IMR-90 (cell line): ENCODE measurements around the gene NDUFC2. TPM values are rescaled to one million over a fixed set of nuclear protein-coding genes. Genes with fewer than 3 reads are reported as not detected.

ENCODE experiments used
- ATAC-seq: fragments of 200-7000 bp; cut with Tn5 transposase; 2 replicates; pipeline ENCODE4 v1.9.1; 2020; ENCODE audit warnings: low read depth, mild to moderate bottlenecking, moderate library complexity
- BruUV-seq: library from RNA; stranded (reverse); fragments of 400-500 nt; replicated peaks from 2 replicates; lab custom pipeline; 2021; lab: Mats Ljungman, UMichigan
- CTCF ChIA-PET: fragments of 300-600 bp; formaldehyde crosslinking; extraction: SDS; loops from one replicate; lab custom pipeline; 2021; ENCODE audit warnings: antibody characterized with exemption; lab: Yijun Ruan, JAX
- POLR2A ChIA-PET: fragments of 300-600 bp; sonication (Branson Sonifier 250); formaldehyde crosslinking; loops from one replicate; lab custom pipeline; 2022; ENCODE audit warnings: antibody characterized with exemption; ENCODE audit not compliant: unreplicated experiment; lab: Charles Lee
- DNase-seq: peaks from one replicate; pipeline ENCODE4 v3.0.0; 2013
- H2AFZ ChIP-seq: replicated peaks from 2 replicates; pipeline ENCODE3; 2013; ENCODE audit warnings: low read length, mild to moderate bottlenecking; ENCODE audit not compliant: poor library complexity
- H2AK5ac ChIP-seq: 2 replicates; pipeline ENCODE4 v1.6.1; 2013; ENCODE audit warnings: low read depth, low read length, inconsistent platforms
- H2AK9ac ChIP-seq: replicated peaks from 2 replicates; pipeline ENCODE3; 2013; ENCODE audit warnings: mild to moderate bottlenecking, low read depth, low read length, moderate library complexity; ENCODE audit not compliant: poor library complexity
- H2BK120ac ChIP-seq: 2 replicates; pipeline ENCODE4 v1.6.1; 2013; ENCODE audit warnings: low read depth, low read length, inconsistent platforms
- H2BK15ac ChIP-seq: 3 replicates; pipeline ENCODE4 v1.6.1; 2013; ENCODE audit warnings: low read depth, low read length, inconsistent platforms
- H2BK20ac ChIP-seq: 2 replicates; pipeline ENCODE4 v1.6.1; 2013; ENCODE audit warnings: low read depth, mild to moderate bottlenecking, inconsistent platforms, low read length, moderate library complexity
- H2BK5ac ChIP-seq: 2 replicates; pipeline ENCODE4 v1.6.1; 2013; ENCODE audit warnings: mild to moderate bottlenecking, low read depth, low read length, inconsistent platforms; ENCODE audit not compliant: poor library complexity, severe bottlenecking
- H3K14ac ChIP-seq: replicated peaks from 2 replicates; pipeline ENCODE4 v1.6.1; 2013; ENCODE audit warnings: low read depth, low read length, inconsistent platforms
- H3K18ac ChIP-seq: 2 replicates; pipeline ENCODE4 v1.6.1; 2013; ENCODE audit warnings: low read depth, low read length, control low read depth
- H3K23ac ChIP-seq: 2 replicates; pipeline ENCODE4 v1.6.1; 2013; ENCODE audit warnings: low read depth, low read length, inconsistent platforms
- H3K27ac ChIP-seq: 2 replicates; pipeline ENCODE4 v1.5.1; 2013; ENCODE audit warnings: mild to moderate bottlenecking, control low read depth, low read length; ENCODE audit not compliant: insufficient read depth
- H3K27me3 ChIP-seq: 2 replicates; pipeline ENCODE4 v1.6.1; 2013; ENCODE audit warnings: low read length; ENCODE audit not compliant: control insufficient read depth, insufficient read depth
- H3K36me3 ChIP-seq: 2 replicates; pipeline ENCODE4 v1.6.1; 2013; ENCODE audit warnings: low read length, mixed read lengths; ENCODE audit not compliant: control insufficient read depth, insufficient read depth
- H3K4ac ChIP-seq: 2 replicates; pipeline ENCODE4 v1.6.1; 2013; ENCODE audit warnings: low read depth, low read length, inconsistent platforms
- H3K4me1 ChIP-seq: 2 replicates; pipeline ENCODE4 v1.6.1; 2013; ENCODE audit warnings: low read length, mixed read lengths; ENCODE audit not compliant: control insufficient read depth, insufficient read depth
- H3K4me2 ChIP-seq: 2 replicates; pipeline ENCODE4 v1.6.1; 2013; ENCODE audit warnings: low read depth, mild to moderate bottlenecking, control low read depth, low read length, moderate library complexity
- H3K4me3 ChIP-seq: 2 replicates; pipeline ENCODE4 v1.5.1; 2013; ENCODE audit warnings: low read depth, mild to moderate bottlenecking, control low read depth, low read length, moderate library complexity; ENCODE audit not compliant: insufficient read depth
- H3K56ac ChIP-seq: 2 replicates; pipeline ENCODE4 v1.6.1; 2013; ENCODE audit warnings: low read length, inconsistent platforms; ENCODE audit not compliant: insufficient read depth; ENCODE audit errors: extremely low read depth
- H3K79me1 ChIP-seq, 2 experiments: 2 replicates each; pipeline ENCODE4 v1.6.1; 2013; ENCODE audit warnings: low read length in 2 of 2, inconsistent platforms in 1 of 2, low read depth in 1 of 2
- H3K9ac ChIP-seq: 2 replicates; pipeline ENCODE4 v1.6.1; 2013; ENCODE audit warnings: low read depth, low read length, control low read depth
- H3K9me1 ChIP-seq: 2 replicates; pipeline ENCODE4 v1.6.1; 2013; ENCODE audit warnings: low read length, inconsistent platforms; ENCODE audit not compliant: insufficient read depth
- H3K9me3 ChIP-seq: 2 replicates; pipeline ENCODE4 v1.6.1; 2013; ENCODE audit warnings: low read length; ENCODE audit not compliant: control insufficient read depth, insufficient read depth
- H4K20me1 ChIP-seq: 2 replicates; pipeline ENCODE4 v1.6.1; 2013; ENCODE audit warnings: low read length, inconsistent platforms; ENCODE audit not compliant: insufficient read depth
- H4K5ac ChIP-seq: 2 replicates; pipeline ENCODE4 v1.6.1; 2013; ENCODE audit warnings: mild to moderate bottlenecking, low read depth, low read length, control low read depth
- H4K8ac ChIP-seq, 2 experiments: 2 replicates each; pipeline ENCODE4 v1.6.1; 2013; ENCODE audit warnings: low read depth in 2 of 2, low read length in 2 of 2, control low read depth in 1 of 2, inconsistent platforms in 1 of 2
- H4K91ac ChIP-seq: 2 replicates; pipeline ENCODE4 v1.6.1; 2013; ENCODE audit warnings: low read depth, low read length, inconsistent platforms; ENCODE audit not compliant: insufficient read depth
- CEBPB ChIP-seq: IDR thresholded peaks from 2 replicates; pipeline ENCODE4 v1.6.1; 2012; ENCODE audit warnings: low read depth, low read length, improper control_type of control experiment
- CTCF ChIP-seq: conservative IDR thresholded peaks from 2 replicates; pipeline ENCODE4 v1.5.1; 2012; ENCODE audit warnings: mild to moderate bottlenecking, low read depth, low read length, improper control_type of control experiment
- WGBS, 2 experiments: methylation state at CpG; one replicate each; pipeline versions ENCODE4 v1.1.5 to v1.1.7; 2013; ENCODE audit warnings: missing lambda C conversion rate in 2 of 2; ENCODE audit not compliant: insufficient read length in 1 of 2; ENCODE audit errors: extremely low coverage in 2 of 2; 5-methylcytosine and 5-hydroxymethylcytosine counted together
- dilution Hi-C: fragments of 300-500 bp; cut with HindIII; formaldehyde crosslinking; loops from one replicate; pipeline ENCODE4 v1.14.3; 2018; ENCODE audit warnings: low sequenced_read_pairs; ENCODE audit not compliant: unreplicated experiment
- in situ Hi-C: fragments of 300-500 bp; cut with MboI; formaldehyde crosslinking; loops from 3 replicates; pipeline ENCODE4 v1.14.3; 2019; ENCODE audit warnings: low sequenced_read_pairs, inconsistent platforms, mixed read lengths
- intact Hi-C: fragments of 100-400 bp; cut with micrococcal nuclease; formaldehyde crosslinking; loops from 2 replicates; pipeline ENCODE4 v1.10.0; 2022
- polyA plus RNA-seq, 3 experiments: library from polyadenylated mRNA; depleted of rRNA; stranded (reverse); fragments of >200 nt; gene quantifications; 2 replicates each; pipeline ENCODE4 v1.2.3, GENCODE V29; 2012; ENCODE audit warnings: low replicate concordance in 1 of 3
- total RNA-seq: library from RNA; depleted of rRNA; stranded (reverse); fragments of >200 nt; gene quantifications from 2 replicates; pipeline ENCODE4 v1.2.3, GENCODE V29; 2012

The NDUFC2 gene
- total and polyA plus RNA-seq, 2 of the 4 experiments (the other 2 are of a cell fraction) = 146 to 340 TPM

- ATAC-seq (0 out of 2 replicates have a peak, but pooled peaks have one; percentile 21), DNase-seq (no peak)
- Histone ChIP-seq H4K20me1 (no peaks in the 10 kb centered on the region), H2BK120ac (no peak overlapping the region), H3K14ac (no peak overlapping the region), H4K8ac (no peak overlapping the region), H2AK5ac (no peak overlapping the region), H3K27me3 (no peaks in the 10 kb centered on the region), H3K36me3 (no peaks in the 10 kb centered on the region), H2AK9ac (no peak overlapping the region), H3K18ac (no peak overlapping the region), H2BK15ac (no peak overlapping the region), H2BK5ac (no peak overlapping the region), H3K23ac (no peak overlapping the region), H3K9me1 (peaks cover 2% of the 10 kb centered on the region; the same call in 1 of the 2 replicates), H3K79me1 (no peaks in the 10 kb centered on the region), H3K4me1 (peaks cover 3% of the 10 kb centered on the region; the same call in 1 of the 2 replicates), H2BK20ac (no peak overlapping the region), H4K91ac (no peak overlapping the region), H3K9ac (no peak overlapping the region), H4K5ac (no peak overlapping the region), H3K4me3 (no peak overlapping the region), H3K56ac (no peak overlapping the region), H3K4me2 (no peak overlapping the region), H3K27ac (no peak overlapping the region), H3K9me3 (no peaks in the 10 kb centered on the region), H3K4ac (no peak overlapping the region), H2AFZ (no peak overlapping the region)
- no CpG with 5 or more reads among the region's 4 CpGs for WGBS, 2 experiments
- ChIA-PET CTCF (no interaction called here), POLR2A (no interaction called here)
- BruUV-seq = no TSS peak
- in situ Hi-C loops (no loop called here), intact Hi-C loops (no loop called here), dilution Hi-C loops (no loop called here)
- TF ChIP-seq CEBPB (peak; percentile 23; the same call in 1 of the 2 replicates), CTCF (no peak)
These were observed 46.6 kb downstream of the NDUFC2 start for GRCh38 chr11:78033040-78033439.
